ENCODE results near the gene NUDT12. TPM values are rescaled to one million over a fixed set of nuclear protein-coding genes. Genes with fewer than 3 reads are reported as not detected.

The NUDT12 gene
- total RNA-seq = 11.1 and 18.8 TPM in 2 replicates

GRCh38 chr5:103562453-103563157 is at the start of gene NUDT12:
TSS of gene NUDT12 (minus strand) at chr5:103562789. CDS start at chr5:103560248, 2,541 bp downstream.

Data from smooth muscle cell of trachea (primary cell).